ENCODE data around the gene SYT2.

The SYT2 gene

GRCh38 chr1:202572867-202573266, 137.4 kb downstream of the SYT2 start:
- no peak overlapping the region for H3K4me2 ChIP-seq (ENCODE audit: low read length)
- TF ChIP-seq CTCF (IDR thresholded peaks at IDR 0.05; ENCODE audit: low read depth, low read length, poor library complexity, severe bottlenecking) = no peak
- no peak for TF ChIP-seq EZH2phosphoT487 (IDR thresholded peaks at IDR 0.05; ENCODE audit: borderline replicate concordance, low read length)
- no peaks in the 10 kb centered on the region for H3K9me3 ChIP-seq (ENCODE audit: control insufficient read depth, insufficient read depth, low read length)

GRCh38 chr1:202571719-202572339, 138.4 kb downstream of the SYT2 start:
- Histone ChIP-seq H3K36me3 (ENCODE audit: control insufficient read depth, low read length) (0 out of 2 replicates have a peak, but pooled peaks cover 3% of the 10 kb centered on the region), H3K9me2 (replicated peaks; ENCODE audit: control insufficient read depth, low read length) (no peaks in the 10 kb centered on the region), H3K27me3 (ENCODE audit: control insufficient read depth, low read length) (no peaks in the 10 kb centered on the region), H4K20me1 (ENCODE audit: control insufficient read depth, insufficient read depth, low read depth, low read length) (no peaks in the 10 kb centered on the region), H3K4me3 (ENCODE audit: low read length) (no peak overlapping the region), H3F3A (ENCODE audit: control insufficient read depth, insufficient read depth) (no peaks in the 10 kb centered on the region), H3K4me2 (ENCODE audit: low read length) (no peak overlapping the region), H3K9me3 (ENCODE audit: control insufficient read depth, insufficient read depth, low read length) (no peaks in the 10 kb centered on the region), H3K4me1 (ENCODE audit: control insufficient read depth, low read length) (peaks cover 4% of the 10 kb centered on the region), H3K27ac (ENCODE audit: low read depth, low read length) (no peak overlapping the region), H3K79me2 (ENCODE audit: control insufficient read depth, low read length) (no peaks in the 10 kb centered on the region)
- TF ChIP-seq CTCF (IDR thresholded peaks at IDR 0.05; ENCODE audit: low read depth, low read length, poor library complexity, severe bottlenecking) (peak; percentile 82), EZH2phosphoT487 (IDR thresholded peaks at IDR 0.05; ENCODE audit: borderline replicate concordance, low read length) (no peak)

More at GRCh38 chr1:202572867-202573266, 137.4 kb downstream of the SYT2 start:
- H3K4me3 ChIP-seq (ENCODE audit: low read length) = no peak overlapping the region
- no peaks in the 10 kb centered on the region for H3K27me3 ChIP-seq (ENCODE audit: control insufficient read depth, low read length)
- H3K36me3 ChIP-seq (ENCODE audit: control insufficient read depth, low read length) = 0 out of 2 replicates have a peak, but pooled peaks cover under 1% of the 10 kb centered on the region
- no peaks in the 10 kb centered on the region for H3F3A ChIP-seq (ENCODE audit: control insufficient read depth, insufficient read depth)
- no peaks in the 10 kb centered on the region for H3K4me1 ChIP-seq (ENCODE audit: control insufficient read depth, low read length)
- no peak overlapping the region for H3K27ac ChIP-seq (ENCODE audit: low read depth, low read length)
- H3K9me2 ChIP-seq (replicated peaks; ENCODE audit: control insufficient read depth, low read length) = no peaks in the 10 kb centered on the region
- H4K20me1 ChIP-seq (ENCODE audit: control insufficient read depth, insufficient read depth, low read depth, low read length) = no peaks in the 10 kb centered on the region
- no peaks in the 10 kb centered on the region for H3K79me2 ChIP-seq (ENCODE audit: control insufficient read depth, low read length)

DNA sequence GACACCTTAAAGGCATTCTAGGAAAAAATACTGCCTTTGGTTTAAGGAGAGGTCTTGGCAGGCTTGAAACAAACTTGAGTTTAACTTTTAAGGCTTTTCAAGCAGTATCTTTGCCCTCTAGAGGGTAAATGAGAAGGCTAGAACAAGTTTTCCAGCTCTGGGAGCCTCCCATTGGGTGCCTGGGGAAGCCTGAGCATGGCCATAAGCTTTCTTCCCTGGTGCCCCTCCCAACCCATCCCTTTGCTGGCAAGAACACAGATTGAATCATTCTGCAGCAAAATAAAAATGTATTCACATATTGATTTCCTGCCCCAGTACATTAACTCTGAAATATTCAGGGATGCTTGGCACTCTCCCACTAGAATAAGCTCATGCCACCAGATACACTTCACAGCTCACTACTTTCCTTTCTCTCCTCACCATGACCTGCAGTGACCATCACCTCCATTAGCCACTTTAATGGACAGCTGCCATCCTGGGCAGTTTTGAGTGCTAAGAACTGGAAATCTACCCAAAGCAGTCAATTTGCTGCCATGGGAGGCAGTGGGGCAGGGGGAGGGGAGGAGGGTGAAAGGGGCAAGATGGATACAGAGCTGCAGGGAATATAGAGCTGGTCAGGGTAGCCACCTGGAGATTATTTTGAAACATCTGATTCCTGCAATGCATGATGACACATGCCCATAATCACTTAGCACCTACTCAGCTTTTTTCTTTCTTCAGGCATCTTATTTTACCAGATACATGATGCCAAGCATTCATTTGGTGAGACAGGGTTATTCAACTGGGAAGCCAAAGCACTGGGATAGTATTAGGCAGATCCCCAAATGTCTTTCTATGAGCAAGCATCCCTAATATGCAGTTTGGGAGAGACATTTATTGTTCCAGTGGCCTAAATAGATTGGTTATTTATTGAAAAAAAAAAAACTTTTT, 140.6 kb downstream of the SYT2 start:
- H3K9me2 ChIP-seq (replicated peaks; ENCODE audit: control insufficient read depth, low read length) = no peaks in the 10 kb centered on the region
- no peaks in the 10 kb centered on the region for H4K20me1 ChIP-seq (ENCODE audit: control insufficient read depth, insufficient read depth, low read depth, low read length)
- no peak overlapping the region for H3K27ac ChIP-seq (ENCODE audit: low read depth, low read length)
- no peaks in the 10 kb centered on the region for H3K9me3 ChIP-seq (ENCODE audit: control insufficient read depth, insufficient read depth, low read length)
- no peaks in the 10 kb centered on the region for H3K79me2 ChIP-seq (ENCODE audit: control insufficient read depth, low read length)
- no peak overlapping the region for H3K4me2 ChIP-seq (ENCODE audit: low read length)
- H3K4me3 ChIP-seq (ENCODE audit: low read length) = no peak overlapping the region
- H3K36me3 ChIP-seq (ENCODE audit: control insufficient read depth, low read length) = 0 out of 2 replicates have a peak, but pooled peaks cover 3% of the 10 kb centered on the region
- TF ChIP-seq EZH2phosphoT487 (IDR thresholded peaks at IDR 0.05; ENCODE audit: borderline replicate concordance, low read length) (no peak), CTCF (IDR thresholded peaks at IDR 0.05; ENCODE audit: low read depth, low read length, poor library complexity, severe bottlenecking) (no peak)
- H3F3A ChIP-seq (ENCODE audit: control insufficient read depth, insufficient read depth) = no peaks in the 10 kb centered on the region
- H3K27me3 ChIP-seq (ENCODE audit: control insufficient read depth, low read length) = no peaks in the 10 kb centered on the region
- peaks cover 25% of the 10 kb centered on the region for H3K4me1 ChIP-seq (ENCODE audit: control insufficient read depth, low read length)

Measured in DOHH2 (cell line).